HepG2 (cell line): Measurements from ENCODE around the gene DNAJC10.

Experiments
- NR2C2 ChIP-seq: sonication (generic); formaldehyde crosslinking; IDR thresholded peaks from 2 replicates; pipeline ENCODE4 v1.4.0; 2020; ENCODE audit warnings: missing genetic modification reagents, mild to moderate bottlenecking, moderate library complexity, borderline replicate concordance
- SRSF1 ChIP-seq: fragments of 200-400 bp; formaldehyde crosslinking; optimal IDR thresholded peaks from 2 replicates; pipeline ENCODE3; 2017; ENCODE audit warnings: mild to moderate bottlenecking, low read depth, low read length, moderate library complexity

GRCh38 chr2:182666674-182667314 is 49.3 kb upstream of the DNAJC10 start:
- TF ChIP-seq SRSF1 = no peak
- no peak for TF ChIP-seq NR2C2 (CRISPR knock-in tag)
